Smooth muscle cell (in vitro differentiated cells): ENCODE results near the gene METRN. TPM values are rescaled to one million over a fixed set of nuclear protein-coding genes. Genes with fewer than 3 reads are reported as not detected.
"Not testable (repeated sequence)": the region's sequence is repeated elsewhere in the genome, so short reads cannot be mapped to it uniquely, and the experiment has no call there.

Experiments used
- DNase-seq: peaks from one replicate; lab custom pipeline; 2025; ENCODE audit not compliant: unreplicated experiment; lab: John Stamatoyannopoulos, UW
- H2AFZ ChIP-seq: fragments of 200-600 bp; sonication (generic); 2 replicates; pipeline ENCODE4 v1.6.0; 2016; ENCODE audit warnings: antibody characterized with exemption, low read depth, mild to moderate bottlenecking
- H3F3A ChIP-seq: fragments of 200-600 bp; sonication (generic); 2 replicates; pipeline ENCODE4 v1.6.0; 2017; ENCODE audit warnings: antibody characterized with exemption, low read depth
- H3K27ac ChIP-seq: fragments of 200-600 bp; sonication (generic); 2 replicates; pipeline ENCODE4 v1.5.1; 2016; ENCODE audit warnings: low read depth, mild to moderate bottlenecking
- H3K27me3 ChIP-seq: fragments of 200-600 bp; sonication (generic); 2 replicates; pipeline ENCODE4 v1.6.1; 2016; ENCODE audit warnings: low read depth, mild to moderate bottlenecking
- H3K36me3 ChIP-seq: fragments of 200-600 bp; sonication (generic); 2 replicates; pipeline ENCODE4 v1.5.1; 2016; ENCODE audit warnings: low read depth
- H3K4me1 ChIP-seq: fragments of 200-600 bp; sonication (generic); 2 replicates; pipeline ENCODE4 v1.5.1; 2016; ENCODE audit warnings: low read depth
- H3K4me2 ChIP-seq: fragments of 200-600 bp; sonication (generic); 2 replicates; pipeline ENCODE4 v1.6.0; 2016; ENCODE audit warnings: mild to moderate bottlenecking
- H3K4me3 ChIP-seq: fragments of 200-600 bp; sonication (generic); 2 replicates; pipeline ENCODE4 v1.5.1; 2016; ENCODE audit warnings: mild to moderate bottlenecking
- H3K79me2 ChIP-seq: fragments of 200-600 bp; sonication (generic); 2 replicates; pipeline ENCODE4 v1.6.0; 2016; ENCODE audit warnings: low read depth, mild to moderate bottlenecking
- H3K9ac ChIP-seq: fragments of 200-600 bp; sonication (generic); 2 replicates; pipeline ENCODE4 v1.6.0; 2016; ENCODE audit warnings: low read depth
- H3K9me3 ChIP-seq: fragments of 200-600 bp; sonication (generic); replicated peaks from 2 replicates; pipeline ENCODE4 v1.5.1; 2016; ENCODE audit warnings: low read depth
- H4K20me1 ChIP-seq: fragments of 200-600 bp; sonication (generic); 2 replicates; pipeline ENCODE4 v1.6.0; 2016; ENCODE audit warnings: low read depth
- CTCF ChIP-seq: fragments of 200-600 bp; sonication (generic); IDR thresholded peaks from 2 replicates; pipeline ENCODE4 v1.5.1; 2017; ENCODE audit warnings: borderline replicate concordance, mild to moderate bottlenecking, antibody characterized with exemption; ENCODE audit not compliant: insufficient read depth, poor library complexity, severe bottlenecking
- WGBS: methylation state at CpG from one replicate; pipeline ENCODE4 v1.1.7; 2016; ENCODE audit warnings: low lambda C conversion rate; 5-methylcytosine and 5-hydroxymethylcytosine counted together
- polyA plus RNA-seq: library from polyadenylated mRNA; unstranded; fragments of >200 nt; fragmentation: Nextera tagmentation; extraction: Ambion mirVana; gene quantifications from 2 replicates; pipeline ENCODE4 v1.2.1, GENCODE V29; 2016
- total RNA-seq: library from RNA; depleted of rRNA; stranded (reverse); fragments of >200 nt; gene quantifications from 2 replicates; pipeline ENCODE4 v1.2.3, GENCODE V29; 2014

Gene METRN
- total and polyA plus RNA-seq, 2 experiments from 2014 or later = 30.6 to 193 TPM

GRCh38 chr16:712740-713250 lies 2.1 kb upstream of the METRN start:
- H3K9me3 ChIP-seq, H3K79me2 ChIP-seq, H3K36me3 ChIP-seq, H3K27ac ChIP-seq, H2AFZ ChIP-seq, H3K4me2 ChIP-seq, DNase-seq, H4K20me1 ChIP-seq, H3K9ac ChIP-seq, H3K4me3 ChIP-seq, H3F3A ChIP-seq: not testable (repeated sequence)
- peak; percentile 60 for TF ChIP-seq CTCF
- WGBS = 41% methylated on average over 13 of the region's 13 CpGs
- peaks cover 18% of the 10 kb centered on the region for H3K27me3 ChIP-seq
- peaks cover 14% of the 10 kb centered on the region for H3K4me1 ChIP-seq

- no peak for DNase-seq
- no peaks in the 10 kb centered on the region for H3F3A ChIP-seq
- no peak for TF ChIP-seq CTCF
- no peak overlapping the region for H3K4me3 ChIP-seq
- no peak overlapping the region for H3K9ac ChIP-seq
- H3K27ac ChIP-seq = no peak overlapping the region
- no peak overlapping the region for H3K4me2 ChIP-seq
- no peaks in the 10 kb centered on the region for H3K9me3 ChIP-seq
- peaks cover 14% of the 10 kb centered on the region for H3K4me1 ChIP-seq
- H4K20me1 ChIP-seq = peaks cover 8% of the 10 kb centered on the region
- H3K79me2 ChIP-seq = no peaks in the 10 kb centered on the region
- H3K27me3 ChIP-seq = peaks cover 5% of the 10 kb centered on the region
- H3K36me3 ChIP-seq = no peaks in the 10 kb centered on the region
- no peak overlapping the region for H2AFZ ChIP-seq
- WGBS = 89% methylated on average over 11 of the region's 11 CpGs
These were observed 839 bp upstream of the METRN start for GRCh38 chr16:714079-714478.

GRCh38 chr16:715477-716199 lies 720 bp downstream of the METRN start:
- peaks cover 8% of the 10 kb centered on the region for H4K20me1 ChIP-seq
- H3K4me2 ChIP-seq = peak overlapping the region; percentile 99
- no peak overlapping the region for H3K9ac ChIP-seq
- no peaks in the 10 kb centered on the region for H3K27me3 ChIP-seq
- WGBS = 8% methylated on average over 59 of the region's 74 CpGs
- H3K36me3 ChIP-seq = no peaks in the 10 kb centered on the region
- H3F3A ChIP-seq = no peaks in the 10 kb centered on the region
- H3K9me3 ChIP-seq = no peaks in the 10 kb centered on the region
- no peak overlapping the region for H3K27ac ChIP-seq
- peaks cover 15% of the 10 kb centered on the region for H3K4me1 ChIP-seq
- no peaks in the 10 kb centered on the region for H3K79me2 ChIP-seq
- DNase-seq = no peak
- peak overlapping the region; percentile 61 for H3K4me3 ChIP-seq
- TF ChIP-seq CTCF = peak; percentile 15
- no peak overlapping the region for H2AFZ ChIP-seq

- Histone ChIP-seq H3K9ac (no peak overlapping the region), H3K9me3 (no peaks in the 10 kb centered on the region), H3K4me2 (peak overlapping the region; percentile 99), H3K36me3 (no peaks in the 10 kb centered on the region), H3K4me1 (peaks cover 15% of the 10 kb centered on the region), H4K20me1 (peaks cover 8% of the 10 kb centered on the region), H3K4me3 (peak overlapping the region; percentile 61), H3K27ac (no peak overlapping the region), H3K27me3 (no peaks in the 10 kb centered on the region), H3F3A (no peaks in the 10 kb centered on the region), H3K79me2 (no peaks in the 10 kb centered on the region), H2AFZ (no peak overlapping the region)
- WGBS = 51% methylated on average over 11 of the region's 12 CpGs
- TF ChIP-seq CTCF = no peak
- DNase-seq = no peak
These were observed 1.3 kb downstream of the METRN start for GRCh38 chr16:716200-716568.
